ENCODE results near the gene NOC4L.

- TF ChIP-seq CTCF (IDR thresholded peaks at IDR 0.05): no peak
- no peak for TF ChIP-seq POLR2A (IDR thresholded peaks at IDR 0.05)
Measured at GRCh38 chr12:132108211-132108832, 35.9 kb upstream of the NOC4L start.

Data from body of pancreas (tissue), 4 donors.